GM23338 (cell line): ENCODE measurements around the gene DOCK2. TPM values are rescaled to one million over a fixed set of nuclear protein-coding genes. Genes with fewer than 3 reads are reported as not detected.

Experiments used
- ATAC-seq: fragments of 200-7000 bp; cut with Tn5 transposase; 3 replicates; pipeline ENCODE4 v1.9.1; 2020
- DNase-seq: peaks from one replicate; pipeline ENCODE4 v3.0.0-alpha.2; 2015; ENCODE audit warnings: low spot score
- H2AFZ ChIP-seq: fragments of 200-600 bp; sonication (generic); 2 replicates; pipeline ENCODE4 v1.8.0; 2016; ENCODE audit warnings: antibody characterized with exemption, mild to moderate bottlenecking, moderate library complexity
- H3F3A ChIP-seq: fragments of 200-600 bp; sonication (generic); replicated peaks from 2 replicates; pipeline ENCODE4 v1.8.0; 2017; ENCODE audit warnings: antibody characterized with exemption, mixed run types, low read depth
- H3K27ac ChIP-seq: fragments of 200-600 bp; sonication (generic); 2 replicates; pipeline ENCODE4 v1.6.1; 2016; ENCODE audit warnings: low read depth
- H3K27me3 ChIP-seq: fragments of 200-600 bp; sonication (generic); 2 replicates; pipeline ENCODE4 v1.8.0; 2016; ENCODE audit warnings: mild to moderate bottlenecking, mixed run types, moderate library complexity; ENCODE audit not compliant: insufficient read depth
- H3K36me3 ChIP-seq: fragments of 200-600 bp; sonication (generic); 2 replicates; pipeline ENCODE4 v1.8.0; 2016; ENCODE audit warnings: mild to moderate bottlenecking; ENCODE audit not compliant: insufficient read depth
- H3K4me1 ChIP-seq: fragments of 200-600 bp; sonication (generic); 2 replicates; pipeline ENCODE4 v1.8.0; 2016; ENCODE audit warnings: mild to moderate bottlenecking, moderate library complexity; ENCODE audit not compliant: insufficient read depth
- H3K4me2 ChIP-seq: fragments of 200-600 bp; sonication (generic); 2 replicates; pipeline ENCODE4 v1.7.1; 2017; ENCODE audit warnings: mixed run types
- H3K4me3 ChIP-seq: fragments of 200-600 bp; sonication (generic); 2 replicates; pipeline ENCODE4 v1.6.1; 2016; ENCODE audit warnings: mixed run types
- H3K79me2 ChIP-seq: fragments of 200-600 bp; sonication (generic); replicated peaks from 2 replicates; pipeline ENCODE4 v1.8.0; 2017; ENCODE audit warnings: mild to moderate bottlenecking; ENCODE audit not compliant: insufficient read depth
- H3K9me2 ChIP-seq: fragments of 200-600 bp; sonication (generic); 2 replicates; pipeline ENCODE4 v1.8.0; 2017; ENCODE audit not compliant: insufficient read depth
- H4K20me1 ChIP-seq: fragments of 200-600 bp; sonication (generic); replicated peaks from 2 replicates; pipeline ENCODE4 v1.8.0; 2017; ENCODE audit warnings: mild to moderate bottlenecking; ENCODE audit not compliant: insufficient read depth
- H3K27ac Mint-ChIP-seq: 2 replicates; pipeline ENCODE4 v1.8.0; 2020; ENCODE audit warnings: inconsistent platforms, mild to moderate bottlenecking, moderate library complexity, mixed read lengths
- H3K27me3 Mint-ChIP-seq: 3 replicates; pipeline ENCODE4 v1.8.0; 2022; ENCODE audit warnings: low read depth, mild to moderate bottlenecking, moderate library complexity, mixed read lengths, inconsistent platforms; ENCODE audit not compliant: insufficient read depth, poor library complexity
- H3K36me3 Mint-ChIP-seq: 3 replicates; pipeline ENCODE4 v1.8.0; 2021; ENCODE audit warnings: low read depth, mild to moderate bottlenecking, inconsistent platforms, moderate library complexity, mixed read lengths
- H3K4me1 Mint-ChIP-seq: 3 replicates; pipeline ENCODE4 v1.8.0; 2020; ENCODE audit warnings: mild to moderate bottlenecking, inconsistent platforms, mixed read lengths
- H3K4me3 Mint-ChIP-seq: 3 replicates; pipeline ENCODE4 v1.8.0; 2021; ENCODE audit warnings: moderate library complexity, mild to moderate bottlenecking, inconsistent platforms, mixed read lengths
- H3K9me3 Mint-ChIP-seq: 3 replicates; pipeline ENCODE4 v1.8.0; 2020; ENCODE audit warnings: moderate library complexity, mild to moderate bottlenecking, inconsistent platforms, mixed read lengths
- CREB1 ChIP-seq: fragments of 250-450 bp; sonication (Bioruptor Pico); IDR thresholded peaks from 2 replicates; pipeline ENCODE4 v1.5.0; 2020; ENCODE audit warnings: low read depth, mild to moderate bottlenecking, moderate library complexity
- EZH2 ChIP-seq: fragments of 200-600 bp; sonication (generic); IDR thresholded peaks from one replicate; pipeline ENCODE4 v1.8.0; 2017; ENCODE audit warnings: antibody characterized with exemption, mild to moderate bottlenecking, low read depth; ENCODE audit not compliant: unreplicated experiment
- EZH2phosphoT487 ChIP-seq: fragments of 200-600 bp; sonication (generic); IDR thresholded peaks from one replicate; pipeline ENCODE4 v1.8.1; 2018; ENCODE audit warnings: antibody characterized with exemption; ENCODE audit not compliant: unreplicated experiment
- JUNB ChIP-seq: IDR thresholded peaks from one replicate; pipeline ENCODE4 v1.6.1; 2016; ENCODE audit warnings: antibody characterized with exemption; ENCODE audit not compliant: unreplicated experiment
- NANOG ChIP-seq: IDR thresholded peaks from 2 replicates; pipeline ENCODE4 v1.6.1; 2016; ENCODE audit warnings: antibody characterized with exemption, borderline replicate concordance
- POLR2AphosphoS5 ChIP-seq: IDR thresholded peaks from 2 replicates; pipeline ENCODE4 v1.6.1; 2016; ENCODE audit warnings: antibody characterized with exemption, low read depth
- STAT1 ChIP-seq: IDR thresholded peaks from one replicate; pipeline ENCODE4 v1.6.1; 2016; ENCODE audit warnings: antibody characterized with exemption; ENCODE audit not compliant: unreplicated experiment
- ZNF114 ChIP-seq: fragments of 250-450 bp; sonication (Bioruptor Pico); IDR thresholded peaks from 2 replicates; pipeline ENCODE4 v1.5.0; 2020; ENCODE audit warnings: mild to moderate bottlenecking, moderate library complexity
- ZNF331 ChIP-seq: fragments of 250-450 bp; sonication (Bioruptor Pico); IDR thresholded peaks from 2 replicates; pipeline ENCODE4 v1.5.0; 2020; ENCODE audit warnings: low read depth, mild to moderate bottlenecking, moderate library complexity
- polyA plus RNA-seq: library from polyadenylated mRNA; unstranded; fragments of >200 nt; fragmentation: Nextera tagmentation; extraction: Ambion mirVana; gene quantifications from 2 replicates; pipeline ENCODE4 v1.2.1, GENCODE V29; 2016
- total RNA-seq: library from RNA; depleted of rRNA; stranded (reverse); fragments of >200 nt; shearing (Covaris generic); gene quantifications from 2 replicates; pipeline ENCODE4 v1.2.3, GENCODE V29; 2014
- TF ChIP-seq, protein P1 (sequence below): IDR thresholded peaks from 2 replicates; pipeline ENCODE4 v1.6.1; 2016; ENCODE audit warnings: antibody characterized with exemption
- TF ChIP-seq, protein P2 (sequence below), 2 experiments: fragments of 200-600 bp in 1 of 2; sonication (generic) in 1 of 2; conservative IDR thresholded peaks; 2 replicates each; pipeline versions ENCODE4 v1.5.1 to v1.6.1; 2016 to 2017; ENCODE audit warnings: antibody characterized with exemption in 2 of 2, low read depth in 2 of 2, mild to moderate bottlenecking in 2 of 2, moderate library complexity in 1 of 2
- TF ChIP-seq, protein P3 (sequence below): fragments of 250-450 bp; sonication (Bioruptor Pico); IDR thresholded peaks from 2 replicates; pipeline ENCODE4 v1.5.0; 2020; ENCODE audit warnings: mild to moderate bottlenecking, moderate library complexity
- TF ChIP-seq, protein P4 (sequence below): IDR thresholded peaks from one replicate; pipeline ENCODE4 v1.6.1; 2018; ENCODE audit warnings: antibody characterized with exemption; ENCODE audit not compliant: unreplicated experiment

DOCK2 gene
- total and polyA plus RNA-seq, 2 experiments from 2014 or later = 3.7 to 9.4 TPM

DNA sequence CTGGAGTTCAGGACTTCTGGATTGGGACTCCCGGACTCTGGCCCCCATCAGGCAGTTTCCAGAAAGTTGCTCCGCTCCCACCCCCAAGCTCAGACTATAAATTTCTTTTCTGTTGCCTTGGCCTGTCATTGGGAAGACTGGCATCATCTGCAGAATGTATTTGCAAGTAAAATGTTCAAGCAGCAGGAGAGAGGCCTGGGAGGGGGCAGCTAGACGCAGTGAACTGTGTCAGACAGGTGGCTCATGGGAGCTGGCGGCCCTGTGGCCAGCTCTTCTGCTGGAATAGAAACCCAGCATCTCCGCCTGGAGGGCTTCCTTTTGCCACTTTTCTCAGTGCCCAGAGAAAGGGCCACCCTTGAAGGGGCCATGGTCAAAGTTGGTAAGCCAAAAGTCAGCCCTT, 327.2 kb downstream of the DOCK2 start:
- no peaks in the 10 kb centered on the region for H3K9me3 Mint-ChIP-seq
- no peak for DNase-seq
- H3K27ac Mint-ChIP-seq = no peak overlapping the region
- no peak for TF ChIP-seq EZH2phosphoT487
- TF ChIP-seq, protein P1, sequence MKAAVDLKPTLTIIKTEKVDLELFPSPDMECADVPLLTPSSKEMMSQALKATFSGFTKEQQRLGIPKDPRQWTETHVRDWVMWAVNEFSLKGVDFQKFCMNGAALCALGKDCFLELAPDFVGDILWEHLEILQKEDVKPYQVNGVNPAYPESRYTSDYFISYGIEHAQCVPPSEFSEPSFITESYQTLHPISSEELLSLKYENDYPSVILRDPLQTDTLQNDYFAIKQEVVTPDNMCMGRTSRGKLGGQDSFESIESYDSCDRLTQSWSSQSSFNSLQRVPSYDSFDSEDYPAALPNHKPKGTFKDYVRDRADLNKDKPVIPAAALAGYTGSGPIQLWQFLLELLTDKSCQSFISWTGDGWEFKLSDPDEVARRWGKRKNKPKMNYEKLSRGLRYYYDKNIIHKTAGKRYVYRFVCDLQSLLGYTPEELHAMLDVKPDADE = no peak
- TF ChIP-seq, protein P2, sequence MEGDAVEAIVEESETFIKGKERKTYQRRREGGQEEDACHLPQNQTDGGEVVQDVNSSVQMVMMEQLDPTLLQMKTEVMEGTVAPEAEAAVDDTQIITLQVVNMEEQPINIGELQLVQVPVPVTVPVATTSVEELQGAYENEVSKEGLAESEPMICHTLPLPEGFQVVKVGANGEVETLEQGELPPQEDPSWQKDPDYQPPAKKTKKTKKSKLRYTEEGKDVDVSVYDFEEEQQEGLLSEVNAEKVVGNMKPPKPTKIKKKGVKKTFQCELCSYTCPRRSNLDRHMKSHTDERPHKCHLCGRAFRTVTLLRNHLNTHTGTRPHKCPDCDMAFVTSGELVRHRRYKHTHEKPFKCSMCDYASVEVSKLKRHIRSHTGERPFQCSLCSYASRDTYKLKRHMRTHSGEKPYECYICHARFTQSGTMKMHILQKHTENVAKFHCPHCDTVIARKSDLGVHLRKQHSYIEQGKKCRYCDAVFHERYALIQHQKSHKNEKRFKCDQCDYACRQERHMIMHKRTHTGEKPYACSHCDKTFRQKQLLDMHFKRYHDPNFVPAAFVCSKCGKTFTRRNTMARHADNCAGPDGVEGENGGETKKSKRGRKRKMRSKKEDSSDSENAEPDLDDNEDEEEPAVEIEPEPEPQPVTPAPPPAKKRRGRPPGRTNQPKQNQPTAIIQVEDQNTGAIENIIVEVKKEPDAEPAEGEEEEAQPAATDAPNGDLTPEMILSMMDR (conservative IDR thresholded peaks at IDR 0.05; ENCODE audit: low read depth in 2 of 2) = no peak
- TF ChIP-seq CREB1 (CRISPR knock-in tag) = no peak
- no peak for TF ChIP-seq ZNF114
- no peak for TF ChIP-seq JUNB
- TF ChIP-seq POLR2AphosphoS5 = no peak
- no peak for TF ChIP-seq ZNF331 (CRISPR knock-in tag)
- TF ChIP-seq, protein P3, sequence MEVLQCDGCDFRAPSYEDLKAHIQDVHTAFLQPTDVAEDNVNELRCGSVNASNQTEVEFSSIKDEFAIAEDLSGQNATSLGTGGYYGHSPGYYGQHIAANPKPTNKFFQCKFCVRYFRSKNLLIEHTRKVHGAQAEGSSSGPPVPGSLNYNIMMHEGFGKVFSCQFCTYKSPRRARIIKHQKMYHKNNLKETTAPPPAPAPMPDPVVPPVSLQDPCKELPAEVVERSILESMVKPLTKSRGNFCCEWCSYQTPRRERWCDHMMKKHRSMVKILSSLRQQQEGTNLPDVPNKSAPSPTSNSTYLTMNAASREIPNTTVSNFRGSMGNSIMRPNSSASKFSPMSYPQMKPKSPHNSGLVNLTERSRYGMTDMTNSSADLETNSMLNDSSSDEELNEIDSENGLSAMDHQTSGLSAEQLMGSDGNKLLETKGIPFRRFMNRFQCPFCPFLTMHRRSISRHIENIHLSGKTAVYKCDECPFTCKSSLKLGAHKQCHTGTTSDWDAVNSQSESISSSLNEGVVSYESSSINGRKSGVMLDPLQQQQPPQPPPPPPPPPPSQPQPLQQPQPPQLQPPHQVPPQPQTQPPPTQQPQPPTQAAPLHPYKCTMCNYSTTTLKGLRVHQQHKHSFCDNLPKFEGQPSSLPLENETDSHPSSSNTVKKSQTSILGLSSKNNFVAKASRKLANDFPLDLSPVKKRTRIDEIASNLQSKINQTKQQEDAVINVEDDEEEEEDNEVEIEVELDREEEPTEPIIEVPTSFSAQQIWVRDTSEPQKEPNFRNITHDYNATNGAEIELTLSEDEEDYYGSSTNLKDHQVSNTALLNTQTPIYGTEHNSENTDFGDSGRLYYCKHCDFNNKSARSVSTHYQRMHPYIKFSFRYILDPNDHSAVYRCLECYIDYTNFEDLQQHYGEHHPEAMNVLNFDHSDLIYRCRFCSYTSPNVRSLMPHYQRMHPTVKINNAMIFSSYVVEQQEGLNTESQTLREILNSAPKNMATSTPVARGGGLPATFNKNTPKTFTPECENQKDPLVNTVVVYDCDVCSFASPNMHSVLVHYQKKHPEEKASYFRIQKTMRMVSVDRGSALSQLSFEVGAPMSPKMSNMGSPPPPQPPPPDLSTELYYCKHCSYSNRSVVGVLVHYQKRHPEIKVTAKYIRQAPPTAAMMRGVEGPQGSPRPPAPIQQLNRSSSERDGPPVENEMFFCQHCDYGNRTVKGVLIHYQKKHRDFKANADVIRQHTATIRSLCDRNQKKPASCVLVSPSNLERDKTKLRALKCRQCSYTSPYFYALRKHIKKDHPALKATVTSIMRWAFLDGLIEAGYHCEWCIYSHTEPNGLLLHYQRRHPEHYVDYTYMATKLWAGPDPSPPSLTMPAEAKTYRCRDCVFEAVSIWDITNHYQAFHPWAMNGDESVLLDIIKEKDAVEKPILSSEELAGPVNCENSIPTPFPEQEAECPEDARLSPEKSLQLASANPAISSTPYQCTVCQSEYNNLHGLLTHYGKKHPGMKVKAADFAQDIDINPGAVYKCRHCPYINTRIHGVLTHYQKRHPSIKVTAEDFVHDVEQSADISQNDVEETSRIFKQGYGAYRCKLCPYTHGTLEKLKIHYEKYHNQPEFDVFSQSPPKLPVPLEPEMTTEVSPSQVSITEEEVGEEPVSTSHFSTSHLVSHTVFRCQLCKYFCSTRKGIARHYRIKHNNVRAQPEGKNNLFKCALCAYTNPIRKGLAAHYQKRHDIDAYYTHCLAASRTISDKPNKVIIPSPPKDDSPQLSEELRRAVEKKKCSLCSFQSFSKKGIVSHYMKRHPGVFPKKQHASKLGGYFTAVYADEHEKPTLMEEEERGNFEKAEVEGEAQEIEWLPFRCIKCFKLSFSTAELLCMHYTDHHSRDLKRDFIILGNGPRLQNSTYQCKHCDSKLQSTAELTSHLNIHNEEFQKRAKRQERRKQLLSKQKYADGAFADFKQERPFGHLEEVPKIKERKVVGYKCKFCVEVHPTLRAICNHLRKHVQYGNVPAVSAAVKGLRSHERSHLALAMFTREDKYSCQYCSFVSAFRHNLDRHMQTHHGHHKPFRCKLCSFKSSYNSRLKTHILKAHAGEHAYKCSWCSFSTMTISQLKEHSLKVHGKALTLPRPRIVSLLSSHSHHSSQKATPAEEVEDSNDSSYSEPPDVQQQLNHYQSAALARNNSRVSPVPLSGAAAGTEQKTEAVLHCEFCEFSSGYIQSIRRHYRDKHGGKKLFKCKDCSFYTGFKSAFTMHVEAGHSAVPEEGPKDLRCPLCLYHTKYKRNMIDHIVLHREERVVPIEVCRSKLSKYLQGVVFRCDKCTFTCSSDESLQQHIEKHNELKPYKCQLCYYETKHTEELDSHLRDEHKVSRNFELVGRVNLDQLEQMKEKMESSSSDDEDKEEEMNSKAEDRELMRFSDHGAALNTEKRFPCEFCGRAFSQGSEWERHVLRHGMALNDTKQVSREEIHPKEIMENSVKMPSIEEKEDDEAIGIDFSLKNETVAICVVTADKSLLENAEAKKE (CRISPR knock-in tag) = no peak
- no peak for TF ChIP-seq EZH2
- TF ChIP-seq STAT1 = no peak
- no peak for TF ChIP-seq NANOG
- TF ChIP-seq, protein P4, sequence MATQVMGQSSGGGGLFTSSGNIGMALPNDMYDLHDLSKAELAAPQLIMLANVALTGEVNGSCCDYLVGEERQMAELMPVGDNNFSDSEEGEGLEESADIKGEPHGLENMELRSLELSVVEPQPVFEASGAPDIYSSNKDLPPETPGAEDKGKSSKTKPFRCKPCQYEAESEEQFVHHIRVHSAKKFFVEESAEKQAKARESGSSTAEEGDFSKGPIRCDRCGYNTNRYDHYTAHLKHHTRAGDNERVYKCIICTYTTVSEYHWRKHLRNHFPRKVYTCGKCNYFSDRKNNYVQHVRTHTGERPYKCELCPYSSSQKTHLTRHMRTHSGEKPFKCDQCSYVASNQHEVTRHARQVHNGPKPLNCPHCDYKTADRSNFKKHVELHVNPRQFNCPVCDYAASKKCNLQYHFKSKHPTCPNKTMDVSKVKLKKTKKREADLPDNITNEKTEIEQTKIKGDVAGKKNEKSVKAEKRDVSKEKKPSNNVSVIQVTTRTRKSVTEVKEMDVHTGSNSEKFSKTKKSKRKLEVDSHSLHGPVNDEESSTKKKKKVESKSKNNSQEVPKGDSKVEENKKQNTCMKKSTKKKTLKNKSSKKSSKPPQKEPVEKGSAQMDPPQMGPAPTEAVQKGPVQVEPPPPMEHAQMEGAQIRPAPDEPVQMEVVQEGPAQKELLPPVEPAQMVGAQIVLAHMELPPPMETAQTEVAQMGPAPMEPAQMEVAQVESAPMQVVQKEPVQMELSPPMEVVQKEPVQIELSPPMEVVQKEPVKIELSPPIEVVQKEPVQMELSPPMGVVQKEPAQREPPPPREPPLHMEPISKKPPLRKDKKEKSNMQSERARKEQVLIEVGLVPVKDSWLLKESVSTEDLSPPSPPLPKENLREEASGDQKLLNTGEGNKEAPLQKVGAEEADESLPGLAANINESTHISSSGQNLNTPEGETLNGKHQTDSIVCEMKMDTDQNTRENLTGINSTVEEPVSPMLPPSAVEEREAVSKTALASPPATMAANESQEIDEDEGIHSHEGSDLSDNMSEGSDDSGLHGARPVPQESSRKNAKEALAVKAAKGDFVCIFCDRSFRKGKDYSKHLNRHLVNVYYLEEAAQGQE = no peak
- no peaks in the 10 kb centered on the region for H3K36me3 Mint-ChIP-seq
- H3K4me3 Mint-ChIP-seq = no peak overlapping the region
- no peaks in the 10 kb centered on the region for H3K36me3 ChIP-seq
- no peaks in the 10 kb centered on the region for H3K27me3 ChIP-seq
- H3K4me2 ChIP-seq = no peak overlapping the region
- no peak overlapping the region for H3K4me3 ChIP-seq
- H3K79me2 ChIP-seq = no peaks in the 10 kb centered on the region
- H3K27me3 Mint-ChIP-seq = peaks cover 2% of the 10 kb centered on the region
- H4K20me1 ChIP-seq = no peaks in the 10 kb centered on the region
- H3F3A ChIP-seq = no peaks in the 10 kb centered on the region
- H3K9me2 ChIP-seq = no peaks in the 10 kb centered on the region
- H3K4me1 Mint-ChIP-seq = peaks cover 12% of the 10 kb centered on the region; the same call in 2 of the 3 replicates
- H2AFZ ChIP-seq = no peak overlapping the region
- ATAC-seq = no peak
- H3K27ac ChIP-seq = no peak overlapping the region
- peaks cover 4% of the 10 kb centered on the region; the same call in 1 of the 2 replicates for H3K4me1 ChIP-seq
